HepG2 (cell line): ENCODE data around the gene AKAP6.

Experiments
- CTCF ChIP-seq: sonication (generic); formaldehyde crosslinking; IDR thresholded peaks from 2 replicates; pipeline ENCODE4 v1.5.0; 2020; ENCODE audit warnings: mild to moderate bottlenecking, missing genetic modification reagents, moderate library complexity
- HNF4G ChIP-seq, 2 experiments: sonication (generic) in 1 of 2; formaldehyde crosslinking in 1 of 2; IDR thresholded peaks; 2 replicates each; pipeline versions ENCODE4 v1.4.0 to v1.6.1; 2011 to 2020; ENCODE audit warnings: borderline replicate concordance in 2 of 2, low read depth in 2 of 2, mild to moderate bottlenecking in 2 of 2, low read length in 1 of 2, missing genetic modification reagents in 1 of 2, moderate library complexity in 1 of 2
- JUND ChIP-seq: sonication (generic); formaldehyde crosslinking; IDR thresholded peaks from 2 replicates; pipeline ENCODE4 v1.8.0; 2022; ENCODE audit warnings: mild to moderate bottlenecking, missing genetic modification reagents
- MTERF4 ChIP-seq: sonication (generic); formaldehyde crosslinking; IDR thresholded peaks from 2 replicates; pipeline ENCODE4 v1.8.0; 2023; ENCODE audit warnings: mild to moderate bottlenecking, missing genetic modification reagents
- NFYB ChIP-seq: sonication (generic); formaldehyde crosslinking; IDR thresholded peaks from 2 replicates; pipeline ENCODE4 v1.4.0; 2020; ENCODE audit warnings: missing genetic modification reagents
- NR2F1 ChIP-seq, 2 experiments: fragments of 450-650 bp in 1 of 2; formaldehyde crosslinking in 1 of 2; IDR thresholded peaks; 2 replicates each; pipeline versions ENCODE4 v1.5.0 to v1.6.1; 2016 to 2020; ENCODE audit warnings: mild to moderate bottlenecking in 1 of 2, missing compliant biosample characterization in 1 of 2, missing genetic modification reagents in 1 of 2, moderate library complexity in 1 of 2
- SOX5 ChIP-seq: IDR thresholded peaks from 2 replicates; pipeline ENCODE4 v1.6.1; 2016; ENCODE audit warnings: borderline replicate concordance
- STAT5B ChIP-seq: sonication (generic); formaldehyde crosslinking; IDR thresholded peaks from 2 replicates; pipeline ENCODE4 v1.4.0; 2020; ENCODE audit warnings: missing genetic modification reagents
- ZNF12 ChIP-seq: sonication (generic); formaldehyde crosslinking; IDR thresholded peaks from 2 replicates; pipeline ENCODE4 v1.5.0; 2020; ENCODE audit warnings: missing genetic modification reagents
- ZNF354B ChIP-seq: sonication (generic); formaldehyde crosslinking; IDR thresholded peaks from 2 replicates; pipeline ENCODE4 v1.8.0; 2022; ENCODE audit warnings: mild to moderate bottlenecking, missing genetic modification reagents
- ZNF780A ChIP-seq: sonication (generic); formaldehyde crosslinking; IDR thresholded peaks from 2 replicates; pipeline ENCODE4 v1.8.0; 2022; ENCODE audit warnings: mild to moderate bottlenecking, missing genetic modification reagents, moderate library complexity

- TF ChIP-seq JUND (no peak), ZNF12 (CRISPR knock-in tag) (no peak), NR2F1 (CRISPR knock-in tag; IDR thresholded peaks at IDR 0.05) (no peak), ZNF780A (CRISPR knock-in tag) (no peak), HNF4G (IDR thresholded peaks at IDR 0.05; ENCODE audit: borderline replicate concordance, low read depth, low read length) (no peak), HNF4G (CRISPR knock-in tag; IDR thresholded peaks at IDR 0.05; ENCODE audit: borderline replicate concordance, low read depth) (no peak), STAT5B (CRISPR knock-in tag) (no peak), MTERF4 (no peak), SOX5 (CRISPR knock-in tag) (no peak), NFYB (CRISPR knock-in tag) (no peak), CTCF (CRISPR knock-in tag) (no peak), ZNF354B (no peak)
Measured at GRCh38 chr14:32786886-32787285, 457.8 kb downstream of the AKAP6 start.
